GM23338 (cell line): ENCODE results near the gene NFKBIA. TPM values are rescaled to one million over a fixed set of nuclear protein-coding genes. Genes with fewer than 3 reads are reported as not detected.

Source experiments
- ATAC-seq: fragments of 200-7000 bp; cut with Tn5 transposase; 3 replicates; pipeline ENCODE4 v1.9.1; 2020
- DNase-seq: peaks from one replicate; pipeline ENCODE4 v3.0.0-alpha.2; 2015; ENCODE audit warnings: low spot score
- H2AFZ ChIP-seq: fragments of 200-600 bp; sonication (generic); 2 replicates; pipeline ENCODE4 v1.8.0; 2016; ENCODE audit warnings: antibody characterized with exemption, mild to moderate bottlenecking, moderate library complexity
- H3F3A ChIP-seq: fragments of 200-600 bp; sonication (generic); replicated peaks from 2 replicates; pipeline ENCODE4 v1.8.0; 2017; ENCODE audit warnings: antibody characterized with exemption, mixed run types, low read depth
- H3K27ac ChIP-seq: fragments of 200-600 bp; sonication (generic); 2 replicates; pipeline ENCODE4 v1.6.1; 2016; ENCODE audit warnings: low read depth
- H3K27me3 ChIP-seq: fragments of 200-600 bp; sonication (generic); 2 replicates; pipeline ENCODE4 v1.8.0; 2016; ENCODE audit warnings: mild to moderate bottlenecking, mixed run types, moderate library complexity; ENCODE audit not compliant: insufficient read depth
- H3K36me3 ChIP-seq: fragments of 200-600 bp; sonication (generic); 2 replicates; pipeline ENCODE4 v1.8.0; 2016; ENCODE audit warnings: mild to moderate bottlenecking; ENCODE audit not compliant: insufficient read depth
- H3K4me1 ChIP-seq: fragments of 200-600 bp; sonication (generic); 2 replicates; pipeline ENCODE4 v1.8.0; 2016; ENCODE audit warnings: mild to moderate bottlenecking, moderate library complexity; ENCODE audit not compliant: insufficient read depth
- H3K4me2 ChIP-seq: fragments of 200-600 bp; sonication (generic); 2 replicates; pipeline ENCODE4 v1.7.1; 2017; ENCODE audit warnings: mixed run types
- H3K4me3 ChIP-seq: fragments of 200-600 bp; sonication (generic); 2 replicates; pipeline ENCODE4 v1.6.1; 2016; ENCODE audit warnings: mixed run types
- H3K79me2 ChIP-seq: fragments of 200-600 bp; sonication (generic); replicated peaks from 2 replicates; pipeline ENCODE4 v1.8.0; 2017; ENCODE audit warnings: mild to moderate bottlenecking; ENCODE audit not compliant: insufficient read depth
- H3K9me2 ChIP-seq: fragments of 200-600 bp; sonication (generic); 2 replicates; pipeline ENCODE4 v1.8.0; 2017; ENCODE audit not compliant: insufficient read depth
- H4K20me1 ChIP-seq: fragments of 200-600 bp; sonication (generic); replicated peaks from 2 replicates; pipeline ENCODE4 v1.8.0; 2017; ENCODE audit warnings: mild to moderate bottlenecking; ENCODE audit not compliant: insufficient read depth
- H3K27ac Mint-ChIP-seq: 2 replicates; pipeline ENCODE4 v1.8.0; 2020; ENCODE audit warnings: inconsistent platforms, mild to moderate bottlenecking, moderate library complexity, mixed read lengths
- H3K27me3 Mint-ChIP-seq: 3 replicates; pipeline ENCODE4 v1.8.0; 2022; ENCODE audit warnings: low read depth, mild to moderate bottlenecking, moderate library complexity, mixed read lengths, inconsistent platforms; ENCODE audit not compliant: insufficient read depth, poor library complexity
- H3K36me3 Mint-ChIP-seq: 3 replicates; pipeline ENCODE4 v1.8.0; 2021; ENCODE audit warnings: low read depth, mild to moderate bottlenecking, inconsistent platforms, moderate library complexity, mixed read lengths
- H3K4me1 Mint-ChIP-seq: 3 replicates; pipeline ENCODE4 v1.8.0; 2020; ENCODE audit warnings: mild to moderate bottlenecking, inconsistent platforms, mixed read lengths
- H3K4me3 Mint-ChIP-seq: 3 replicates; pipeline ENCODE4 v1.8.0; 2021; ENCODE audit warnings: moderate library complexity, mild to moderate bottlenecking, inconsistent platforms, mixed read lengths
- H3K9me3 Mint-ChIP-seq: 3 replicates; pipeline ENCODE4 v1.8.0; 2020; ENCODE audit warnings: moderate library complexity, mild to moderate bottlenecking, inconsistent platforms, mixed read lengths
- CREB1 ChIP-seq: fragments of 250-450 bp; sonication (Bioruptor Pico); IDR thresholded peaks from 2 replicates; pipeline ENCODE4 v1.5.0; 2020; ENCODE audit warnings: low read depth, mild to moderate bottlenecking, moderate library complexity
- EZH2 ChIP-seq: fragments of 200-600 bp; sonication (generic); IDR thresholded peaks from one replicate; pipeline ENCODE4 v1.8.0; 2017; ENCODE audit warnings: antibody characterized with exemption, mild to moderate bottlenecking, low read depth; ENCODE audit not compliant: unreplicated experiment
- EZH2phosphoT487 ChIP-seq: fragments of 200-600 bp; sonication (generic); IDR thresholded peaks from one replicate; pipeline ENCODE4 v1.8.1; 2018; ENCODE audit warnings: antibody characterized with exemption; ENCODE audit not compliant: unreplicated experiment
- JUNB ChIP-seq: IDR thresholded peaks from one replicate; pipeline ENCODE4 v1.6.1; 2016; ENCODE audit warnings: antibody characterized with exemption; ENCODE audit not compliant: unreplicated experiment
- NANOG ChIP-seq: IDR thresholded peaks from 2 replicates; pipeline ENCODE4 v1.6.1; 2016; ENCODE audit warnings: antibody characterized with exemption, borderline replicate concordance
- POLR2AphosphoS5 ChIP-seq: IDR thresholded peaks from 2 replicates; pipeline ENCODE4 v1.6.1; 2016; ENCODE audit warnings: antibody characterized with exemption, low read depth
- STAT1 ChIP-seq: IDR thresholded peaks from one replicate; pipeline ENCODE4 v1.6.1; 2016; ENCODE audit warnings: antibody characterized with exemption; ENCODE audit not compliant: unreplicated experiment
- ZNF114 ChIP-seq: fragments of 250-450 bp; sonication (Bioruptor Pico); IDR thresholded peaks from 2 replicates; pipeline ENCODE4 v1.5.0; 2020; ENCODE audit warnings: mild to moderate bottlenecking, moderate library complexity
- ZNF331 ChIP-seq: fragments of 250-450 bp; sonication (Bioruptor Pico); IDR thresholded peaks from 2 replicates; pipeline ENCODE4 v1.5.0; 2020; ENCODE audit warnings: low read depth, mild to moderate bottlenecking, moderate library complexity
- polyA plus RNA-seq: library from polyadenylated mRNA; unstranded; fragments of >200 nt; fragmentation: Nextera tagmentation; extraction: Ambion mirVana; gene quantifications from 2 replicates; pipeline ENCODE4 v1.2.1, GENCODE V29; 2016
- total RNA-seq: library from RNA; depleted of rRNA; stranded (reverse); fragments of >200 nt; shearing (Covaris generic); gene quantifications from 2 replicates; pipeline ENCODE4 v1.2.3, GENCODE V29; 2014
- TF ChIP-seq, protein P1 (sequence below): IDR thresholded peaks from one replicate; pipeline ENCODE4 v1.6.1; 2018; ENCODE audit warnings: antibody characterized with exemption; ENCODE audit not compliant: unreplicated experiment
- TF ChIP-seq, protein P2 (sequence below): IDR thresholded peaks from 2 replicates; pipeline ENCODE4 v1.6.1; 2016; ENCODE audit warnings: antibody characterized with exemption
- TF ChIP-seq, protein P3 (sequence below): fragments of 250-450 bp; sonication (Bioruptor Pico); IDR thresholded peaks from 2 replicates; pipeline ENCODE4 v1.5.0; 2020; ENCODE audit warnings: mild to moderate bottlenecking, moderate library complexity
- TF ChIP-seq, protein P4 (sequence below), 2 experiments: fragments of 200-600 bp in 1 of 2; sonication (generic) in 1 of 2; conservative IDR thresholded peaks; 2 replicates each; pipeline versions ENCODE4 v1.5.1 to v1.6.1; 2016 to 2017; ENCODE audit warnings: antibody characterized with exemption in 2 of 2, low read depth in 2 of 2, mild to moderate bottlenecking in 2 of 2, moderate library complexity in 1 of 2

NFKBIA gene
- total and polyA plus RNA-seq, 2 experiments from 2014 or later: 33.4 to 41.3 TPM

DNA sequence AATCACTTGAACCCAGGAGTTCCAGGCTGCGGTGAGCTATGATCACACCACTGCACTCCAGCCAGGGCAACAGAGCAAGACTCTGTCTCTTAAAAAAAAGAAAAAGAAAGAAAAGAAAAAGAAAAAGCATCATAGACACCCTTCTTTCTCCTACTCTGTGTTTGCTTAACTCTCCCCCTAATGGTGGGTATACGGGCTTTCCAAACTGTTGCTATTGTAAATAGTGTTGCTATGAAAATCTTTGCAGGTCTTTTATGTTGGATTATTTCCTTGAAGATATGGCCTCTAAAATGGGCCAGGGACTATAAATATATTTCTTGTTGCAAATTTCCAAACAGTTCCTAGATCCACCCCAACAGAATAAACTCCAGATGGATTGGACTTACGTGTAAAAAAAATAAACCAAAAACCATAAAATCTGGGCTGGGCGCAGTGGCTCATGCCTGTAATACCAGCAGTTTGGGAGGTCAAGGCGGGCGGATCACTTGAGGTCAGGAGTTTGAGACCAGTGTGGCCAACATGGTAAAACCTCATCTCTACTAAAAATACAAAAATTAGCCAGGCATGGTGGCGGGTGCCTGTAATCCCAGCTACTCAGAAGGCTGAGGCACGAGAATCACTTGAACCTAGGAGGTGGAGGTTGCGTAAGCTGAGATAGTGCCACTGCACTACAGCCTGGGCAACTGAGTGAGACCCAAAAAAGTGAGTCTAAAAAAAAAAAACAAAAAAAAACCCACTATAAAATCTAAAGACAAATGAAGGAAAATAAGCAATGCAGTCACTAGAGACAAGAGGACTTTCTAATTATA is 25.9 kb downstream of the NFKBIA start:
- H3K4me2 ChIP-seq: no peak overlapping the region
- no peaks in the 10 kb centered on the region for H3F3A ChIP-seq
- no peaks in the 10 kb centered on the region for H4K20me1 ChIP-seq
- H3K27ac ChIP-seq: no peak overlapping the region
- Mint-ChIP-seq H3K9me3 (no peaks in the 10 kb centered on the region), H3K4me3 (no peak overlapping the region), H3K27ac (no peak overlapping the region), H3K36me3 (no peaks in the 10 kb centered on the region), H3K27me3 (peaks cover 1% of the 10 kb centered on the region), H3K4me1 (no peaks in the 10 kb centered on the region)
- TF ChIP-seq CREB1 (CRISPR knock-in tag) (no peak), STAT1 (no peak), EZH2 (no peak), POLR2AphosphoS5 (no peak), EZH2phosphoT487 (no peak), ZNF114 (CRISPR knock-in tag) (no peak), JUNB (no peak), NANOG (no peak), ZNF331 (CRISPR knock-in tag) (no peak)
- TF ChIP-seq, protein P1, sequence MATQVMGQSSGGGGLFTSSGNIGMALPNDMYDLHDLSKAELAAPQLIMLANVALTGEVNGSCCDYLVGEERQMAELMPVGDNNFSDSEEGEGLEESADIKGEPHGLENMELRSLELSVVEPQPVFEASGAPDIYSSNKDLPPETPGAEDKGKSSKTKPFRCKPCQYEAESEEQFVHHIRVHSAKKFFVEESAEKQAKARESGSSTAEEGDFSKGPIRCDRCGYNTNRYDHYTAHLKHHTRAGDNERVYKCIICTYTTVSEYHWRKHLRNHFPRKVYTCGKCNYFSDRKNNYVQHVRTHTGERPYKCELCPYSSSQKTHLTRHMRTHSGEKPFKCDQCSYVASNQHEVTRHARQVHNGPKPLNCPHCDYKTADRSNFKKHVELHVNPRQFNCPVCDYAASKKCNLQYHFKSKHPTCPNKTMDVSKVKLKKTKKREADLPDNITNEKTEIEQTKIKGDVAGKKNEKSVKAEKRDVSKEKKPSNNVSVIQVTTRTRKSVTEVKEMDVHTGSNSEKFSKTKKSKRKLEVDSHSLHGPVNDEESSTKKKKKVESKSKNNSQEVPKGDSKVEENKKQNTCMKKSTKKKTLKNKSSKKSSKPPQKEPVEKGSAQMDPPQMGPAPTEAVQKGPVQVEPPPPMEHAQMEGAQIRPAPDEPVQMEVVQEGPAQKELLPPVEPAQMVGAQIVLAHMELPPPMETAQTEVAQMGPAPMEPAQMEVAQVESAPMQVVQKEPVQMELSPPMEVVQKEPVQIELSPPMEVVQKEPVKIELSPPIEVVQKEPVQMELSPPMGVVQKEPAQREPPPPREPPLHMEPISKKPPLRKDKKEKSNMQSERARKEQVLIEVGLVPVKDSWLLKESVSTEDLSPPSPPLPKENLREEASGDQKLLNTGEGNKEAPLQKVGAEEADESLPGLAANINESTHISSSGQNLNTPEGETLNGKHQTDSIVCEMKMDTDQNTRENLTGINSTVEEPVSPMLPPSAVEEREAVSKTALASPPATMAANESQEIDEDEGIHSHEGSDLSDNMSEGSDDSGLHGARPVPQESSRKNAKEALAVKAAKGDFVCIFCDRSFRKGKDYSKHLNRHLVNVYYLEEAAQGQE: no peak
- TF ChIP-seq, protein P2, sequence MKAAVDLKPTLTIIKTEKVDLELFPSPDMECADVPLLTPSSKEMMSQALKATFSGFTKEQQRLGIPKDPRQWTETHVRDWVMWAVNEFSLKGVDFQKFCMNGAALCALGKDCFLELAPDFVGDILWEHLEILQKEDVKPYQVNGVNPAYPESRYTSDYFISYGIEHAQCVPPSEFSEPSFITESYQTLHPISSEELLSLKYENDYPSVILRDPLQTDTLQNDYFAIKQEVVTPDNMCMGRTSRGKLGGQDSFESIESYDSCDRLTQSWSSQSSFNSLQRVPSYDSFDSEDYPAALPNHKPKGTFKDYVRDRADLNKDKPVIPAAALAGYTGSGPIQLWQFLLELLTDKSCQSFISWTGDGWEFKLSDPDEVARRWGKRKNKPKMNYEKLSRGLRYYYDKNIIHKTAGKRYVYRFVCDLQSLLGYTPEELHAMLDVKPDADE: no peak
- TF ChIP-seq, protein P3, sequence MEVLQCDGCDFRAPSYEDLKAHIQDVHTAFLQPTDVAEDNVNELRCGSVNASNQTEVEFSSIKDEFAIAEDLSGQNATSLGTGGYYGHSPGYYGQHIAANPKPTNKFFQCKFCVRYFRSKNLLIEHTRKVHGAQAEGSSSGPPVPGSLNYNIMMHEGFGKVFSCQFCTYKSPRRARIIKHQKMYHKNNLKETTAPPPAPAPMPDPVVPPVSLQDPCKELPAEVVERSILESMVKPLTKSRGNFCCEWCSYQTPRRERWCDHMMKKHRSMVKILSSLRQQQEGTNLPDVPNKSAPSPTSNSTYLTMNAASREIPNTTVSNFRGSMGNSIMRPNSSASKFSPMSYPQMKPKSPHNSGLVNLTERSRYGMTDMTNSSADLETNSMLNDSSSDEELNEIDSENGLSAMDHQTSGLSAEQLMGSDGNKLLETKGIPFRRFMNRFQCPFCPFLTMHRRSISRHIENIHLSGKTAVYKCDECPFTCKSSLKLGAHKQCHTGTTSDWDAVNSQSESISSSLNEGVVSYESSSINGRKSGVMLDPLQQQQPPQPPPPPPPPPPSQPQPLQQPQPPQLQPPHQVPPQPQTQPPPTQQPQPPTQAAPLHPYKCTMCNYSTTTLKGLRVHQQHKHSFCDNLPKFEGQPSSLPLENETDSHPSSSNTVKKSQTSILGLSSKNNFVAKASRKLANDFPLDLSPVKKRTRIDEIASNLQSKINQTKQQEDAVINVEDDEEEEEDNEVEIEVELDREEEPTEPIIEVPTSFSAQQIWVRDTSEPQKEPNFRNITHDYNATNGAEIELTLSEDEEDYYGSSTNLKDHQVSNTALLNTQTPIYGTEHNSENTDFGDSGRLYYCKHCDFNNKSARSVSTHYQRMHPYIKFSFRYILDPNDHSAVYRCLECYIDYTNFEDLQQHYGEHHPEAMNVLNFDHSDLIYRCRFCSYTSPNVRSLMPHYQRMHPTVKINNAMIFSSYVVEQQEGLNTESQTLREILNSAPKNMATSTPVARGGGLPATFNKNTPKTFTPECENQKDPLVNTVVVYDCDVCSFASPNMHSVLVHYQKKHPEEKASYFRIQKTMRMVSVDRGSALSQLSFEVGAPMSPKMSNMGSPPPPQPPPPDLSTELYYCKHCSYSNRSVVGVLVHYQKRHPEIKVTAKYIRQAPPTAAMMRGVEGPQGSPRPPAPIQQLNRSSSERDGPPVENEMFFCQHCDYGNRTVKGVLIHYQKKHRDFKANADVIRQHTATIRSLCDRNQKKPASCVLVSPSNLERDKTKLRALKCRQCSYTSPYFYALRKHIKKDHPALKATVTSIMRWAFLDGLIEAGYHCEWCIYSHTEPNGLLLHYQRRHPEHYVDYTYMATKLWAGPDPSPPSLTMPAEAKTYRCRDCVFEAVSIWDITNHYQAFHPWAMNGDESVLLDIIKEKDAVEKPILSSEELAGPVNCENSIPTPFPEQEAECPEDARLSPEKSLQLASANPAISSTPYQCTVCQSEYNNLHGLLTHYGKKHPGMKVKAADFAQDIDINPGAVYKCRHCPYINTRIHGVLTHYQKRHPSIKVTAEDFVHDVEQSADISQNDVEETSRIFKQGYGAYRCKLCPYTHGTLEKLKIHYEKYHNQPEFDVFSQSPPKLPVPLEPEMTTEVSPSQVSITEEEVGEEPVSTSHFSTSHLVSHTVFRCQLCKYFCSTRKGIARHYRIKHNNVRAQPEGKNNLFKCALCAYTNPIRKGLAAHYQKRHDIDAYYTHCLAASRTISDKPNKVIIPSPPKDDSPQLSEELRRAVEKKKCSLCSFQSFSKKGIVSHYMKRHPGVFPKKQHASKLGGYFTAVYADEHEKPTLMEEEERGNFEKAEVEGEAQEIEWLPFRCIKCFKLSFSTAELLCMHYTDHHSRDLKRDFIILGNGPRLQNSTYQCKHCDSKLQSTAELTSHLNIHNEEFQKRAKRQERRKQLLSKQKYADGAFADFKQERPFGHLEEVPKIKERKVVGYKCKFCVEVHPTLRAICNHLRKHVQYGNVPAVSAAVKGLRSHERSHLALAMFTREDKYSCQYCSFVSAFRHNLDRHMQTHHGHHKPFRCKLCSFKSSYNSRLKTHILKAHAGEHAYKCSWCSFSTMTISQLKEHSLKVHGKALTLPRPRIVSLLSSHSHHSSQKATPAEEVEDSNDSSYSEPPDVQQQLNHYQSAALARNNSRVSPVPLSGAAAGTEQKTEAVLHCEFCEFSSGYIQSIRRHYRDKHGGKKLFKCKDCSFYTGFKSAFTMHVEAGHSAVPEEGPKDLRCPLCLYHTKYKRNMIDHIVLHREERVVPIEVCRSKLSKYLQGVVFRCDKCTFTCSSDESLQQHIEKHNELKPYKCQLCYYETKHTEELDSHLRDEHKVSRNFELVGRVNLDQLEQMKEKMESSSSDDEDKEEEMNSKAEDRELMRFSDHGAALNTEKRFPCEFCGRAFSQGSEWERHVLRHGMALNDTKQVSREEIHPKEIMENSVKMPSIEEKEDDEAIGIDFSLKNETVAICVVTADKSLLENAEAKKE (CRISPR knock-in tag): no peak
- TF ChIP-seq, protein P4, sequence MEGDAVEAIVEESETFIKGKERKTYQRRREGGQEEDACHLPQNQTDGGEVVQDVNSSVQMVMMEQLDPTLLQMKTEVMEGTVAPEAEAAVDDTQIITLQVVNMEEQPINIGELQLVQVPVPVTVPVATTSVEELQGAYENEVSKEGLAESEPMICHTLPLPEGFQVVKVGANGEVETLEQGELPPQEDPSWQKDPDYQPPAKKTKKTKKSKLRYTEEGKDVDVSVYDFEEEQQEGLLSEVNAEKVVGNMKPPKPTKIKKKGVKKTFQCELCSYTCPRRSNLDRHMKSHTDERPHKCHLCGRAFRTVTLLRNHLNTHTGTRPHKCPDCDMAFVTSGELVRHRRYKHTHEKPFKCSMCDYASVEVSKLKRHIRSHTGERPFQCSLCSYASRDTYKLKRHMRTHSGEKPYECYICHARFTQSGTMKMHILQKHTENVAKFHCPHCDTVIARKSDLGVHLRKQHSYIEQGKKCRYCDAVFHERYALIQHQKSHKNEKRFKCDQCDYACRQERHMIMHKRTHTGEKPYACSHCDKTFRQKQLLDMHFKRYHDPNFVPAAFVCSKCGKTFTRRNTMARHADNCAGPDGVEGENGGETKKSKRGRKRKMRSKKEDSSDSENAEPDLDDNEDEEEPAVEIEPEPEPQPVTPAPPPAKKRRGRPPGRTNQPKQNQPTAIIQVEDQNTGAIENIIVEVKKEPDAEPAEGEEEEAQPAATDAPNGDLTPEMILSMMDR (conservative IDR thresholded peaks at IDR 0.05; ENCODE audit: low read depth in 2 of 2): no peak
- no peaks in the 10 kb centered on the region for H3K27me3 ChIP-seq
- no peaks in the 10 kb centered on the region for H3K36me3 ChIP-seq
- no peaks in the 10 kb centered on the region for H3K4me1 ChIP-seq
- ATAC-seq: no peak
- H2AFZ ChIP-seq: no peak overlapping the region
- H3K9me2 ChIP-seq: no peaks in the 10 kb centered on the region
- no peak for DNase-seq
- no peak overlapping the region for H3K4me3 ChIP-seq
- H3K79me2 ChIP-seq: no peaks in the 10 kb centered on the region
